Activated T-cell treated with anti-CD3 and anti-CD28 coated beads for 1 hour (primary cell): Measurements from ENCODE around the gene CACNB4.
"Not testable (repeated sequence)": the region's sequence is repeated elsewhere in the genome, so short reads cannot be mapped to it uniquely, and the experiment has no call there.

Experiments used
- DNase-seq: peaks from one replicate; pipeline ENCODE4 v3.0.0-alpha.2; 2020; ENCODE audit warnings: low read depth

CACNB4 gene

DNA sequence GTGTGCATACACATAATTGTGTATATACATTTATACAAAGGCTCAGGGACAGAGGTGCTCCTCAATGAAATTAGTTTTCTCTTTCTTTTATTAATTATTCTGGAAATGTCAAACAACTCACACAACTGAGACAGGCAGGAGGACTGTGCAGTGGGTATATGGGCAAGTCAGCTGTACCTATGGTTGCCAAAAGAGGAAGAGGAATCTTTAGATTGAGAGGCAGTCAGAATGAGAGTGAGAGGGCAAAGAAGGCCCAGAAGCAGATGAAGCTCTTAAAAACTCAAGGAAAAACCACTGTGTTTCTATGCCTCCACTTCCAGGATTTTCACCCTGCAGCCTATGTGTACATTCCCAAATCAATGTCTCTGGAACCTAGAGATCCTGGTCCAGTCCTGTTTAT is 79.1 kb downstream of the CACNB4 start:
- no peak for DNase-seq

DNA sequence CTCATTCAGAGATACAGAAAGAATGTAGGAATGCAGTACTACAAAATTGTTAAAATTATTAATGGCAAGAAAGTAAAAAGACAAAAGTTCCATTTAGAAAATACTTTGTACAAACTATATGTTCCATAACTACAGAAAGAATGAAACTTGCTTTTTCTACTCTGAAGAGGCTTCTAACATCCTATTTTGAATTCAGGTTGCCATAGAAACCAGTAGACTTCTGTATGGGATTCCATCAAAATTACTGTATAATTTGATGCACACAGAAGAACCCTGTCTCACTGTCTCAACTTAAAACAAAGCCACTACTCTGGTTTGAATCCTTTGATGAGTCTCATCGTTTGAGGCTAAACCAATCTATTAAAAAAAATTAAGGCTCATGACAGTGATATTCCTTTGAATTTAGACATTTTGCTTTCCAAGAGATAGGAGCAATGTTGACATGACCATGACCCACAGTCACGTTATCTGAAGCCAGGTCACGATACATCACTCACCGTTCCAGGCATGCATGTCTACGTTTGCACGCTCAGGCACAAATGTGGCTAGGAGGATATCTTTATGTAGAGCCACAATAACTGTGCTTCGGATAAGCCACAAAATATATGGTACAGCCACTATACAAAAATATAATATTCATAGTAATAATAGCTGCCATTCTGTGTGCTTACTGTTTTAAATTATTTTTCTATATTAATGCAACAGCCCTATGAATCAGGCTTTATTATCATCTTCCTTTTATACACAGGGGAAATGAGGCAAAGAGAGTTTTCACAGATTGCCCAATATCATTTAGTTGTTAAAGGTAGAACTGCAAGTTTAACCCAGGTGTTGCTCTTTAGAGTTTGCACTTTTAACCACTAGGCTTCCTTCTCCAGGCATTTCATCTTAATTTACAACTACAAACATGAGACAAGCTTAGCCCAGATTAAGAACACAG is 82.4 kb downstream of the CACNB4 start:
- no peak for DNase-seq

DNA sequence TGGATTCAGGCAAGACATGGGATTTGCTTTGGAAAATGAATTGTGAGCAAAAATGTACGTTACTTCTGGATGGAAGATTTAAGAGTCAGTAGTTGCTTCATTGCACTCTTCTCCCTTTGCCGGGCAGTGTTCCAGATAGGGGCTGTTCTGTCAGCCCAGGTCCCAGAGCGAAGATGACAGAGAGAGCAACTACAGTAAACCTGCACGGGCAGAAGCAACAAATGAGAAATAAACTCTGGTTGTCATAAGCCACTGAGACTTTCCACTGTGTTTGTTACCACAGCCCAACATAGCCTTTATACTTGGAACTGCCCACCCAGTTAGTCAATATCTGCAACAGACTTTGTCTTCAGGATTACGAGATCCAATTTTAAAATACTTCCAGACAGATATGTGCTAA is 83.3 kb downstream of the CACNB4 start:
- DNase-seq = no peak

DNA sequence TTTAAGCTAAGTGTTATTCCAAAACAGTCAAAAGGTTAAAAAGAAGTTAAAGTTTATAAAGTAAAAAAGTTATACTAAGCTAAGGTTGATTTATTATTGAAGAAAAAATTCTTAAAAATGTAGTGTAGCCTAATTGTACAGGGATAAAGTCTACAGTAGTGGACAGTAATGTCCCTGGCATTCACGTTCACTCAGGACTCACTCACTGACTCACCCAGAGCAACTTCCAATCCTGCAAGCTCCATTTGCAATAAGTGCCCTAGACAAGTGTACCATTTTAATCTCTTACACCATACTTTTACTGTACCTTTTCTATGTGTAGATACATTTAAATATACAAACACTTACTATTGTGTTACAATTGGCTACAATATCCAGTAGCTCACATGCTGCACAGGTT is 86.1 kb downstream of the CACNB4 start:
- DNase-seq = no peak

DNA sequence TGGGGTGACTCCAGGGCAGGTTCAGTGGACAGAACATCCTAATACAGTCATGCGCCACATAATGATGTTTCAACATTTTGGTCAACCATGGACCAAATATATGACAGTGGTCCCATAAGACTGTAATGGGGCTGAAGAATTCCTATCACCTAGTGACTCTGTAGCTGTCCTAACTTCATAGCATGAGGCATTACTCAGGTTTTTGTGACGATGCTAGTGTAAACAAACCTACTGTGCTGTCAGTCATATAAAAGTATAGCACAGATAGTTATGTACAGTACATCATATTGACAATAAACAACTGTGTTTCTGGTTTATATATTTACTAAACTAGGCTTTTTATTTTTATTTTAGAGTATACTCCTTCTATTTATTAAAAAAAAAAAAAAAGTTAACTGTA is 87.1 kb downstream of the CACNB4 start:
- DNase-seq = no peak

DNA sequence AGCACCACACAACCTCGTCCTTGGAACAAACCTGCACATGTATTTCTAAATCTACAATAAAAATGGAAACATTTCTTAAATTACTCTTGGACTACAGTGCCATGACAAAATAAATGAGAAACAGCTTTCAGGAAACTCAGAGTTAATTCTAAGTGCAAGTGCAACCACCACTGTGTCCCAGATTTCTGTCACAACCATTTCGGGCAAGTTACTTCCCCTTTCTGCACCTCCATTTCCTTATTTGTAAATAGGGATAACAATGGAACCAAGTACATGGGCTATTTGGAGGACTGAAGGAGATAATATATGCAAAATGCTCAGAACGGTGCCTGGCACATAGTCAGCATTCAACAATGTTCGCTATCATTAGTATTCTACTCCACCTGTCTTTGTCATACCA is 93.2 kb downstream of the CACNB4 start:
- DNase-seq = no peak

DNA sequence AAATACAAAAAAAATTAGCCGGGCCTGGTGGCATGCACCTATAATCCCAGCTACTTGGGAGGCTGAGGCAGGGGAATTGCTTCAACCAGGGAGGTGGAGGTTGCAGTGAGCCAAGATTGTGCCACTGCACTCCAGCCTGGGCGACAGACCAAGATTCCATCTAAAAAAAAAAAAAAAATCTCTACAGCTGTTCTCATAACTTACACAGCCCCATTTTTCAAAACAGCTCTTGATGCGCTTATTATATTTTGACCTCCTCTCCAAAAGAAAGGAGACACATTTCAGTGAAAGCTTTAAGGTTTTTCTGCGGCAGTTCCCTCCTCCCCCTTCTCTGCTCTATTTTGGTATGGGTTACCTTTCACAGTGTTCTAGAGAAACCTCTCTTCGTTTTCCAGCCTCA is 95.6 kb downstream of the CACNB4 start:
- not testable (repeated sequence) for DNase-seq

DNA sequence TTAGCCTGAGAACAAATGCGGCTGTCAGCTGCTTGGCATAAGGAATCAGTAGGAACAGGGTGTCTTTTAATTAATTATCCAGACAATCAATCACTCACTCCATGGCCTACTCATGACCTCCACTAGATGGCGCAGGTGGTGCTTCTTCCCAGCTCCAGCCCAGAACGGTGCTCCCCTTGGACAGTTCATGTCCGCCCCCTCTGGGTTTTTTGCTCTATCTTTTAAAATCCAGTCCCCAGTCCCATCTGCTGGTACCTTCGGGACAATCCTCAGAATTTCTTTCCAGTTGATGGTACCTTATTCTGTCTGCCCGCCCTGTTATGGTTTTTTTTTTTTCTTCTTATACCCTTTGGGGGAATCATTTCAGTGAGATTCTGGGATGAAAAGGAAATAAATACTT is 99.8 kb downstream of the CACNB4 start:
- DNase-seq = peak; percentile 5

DNA sequence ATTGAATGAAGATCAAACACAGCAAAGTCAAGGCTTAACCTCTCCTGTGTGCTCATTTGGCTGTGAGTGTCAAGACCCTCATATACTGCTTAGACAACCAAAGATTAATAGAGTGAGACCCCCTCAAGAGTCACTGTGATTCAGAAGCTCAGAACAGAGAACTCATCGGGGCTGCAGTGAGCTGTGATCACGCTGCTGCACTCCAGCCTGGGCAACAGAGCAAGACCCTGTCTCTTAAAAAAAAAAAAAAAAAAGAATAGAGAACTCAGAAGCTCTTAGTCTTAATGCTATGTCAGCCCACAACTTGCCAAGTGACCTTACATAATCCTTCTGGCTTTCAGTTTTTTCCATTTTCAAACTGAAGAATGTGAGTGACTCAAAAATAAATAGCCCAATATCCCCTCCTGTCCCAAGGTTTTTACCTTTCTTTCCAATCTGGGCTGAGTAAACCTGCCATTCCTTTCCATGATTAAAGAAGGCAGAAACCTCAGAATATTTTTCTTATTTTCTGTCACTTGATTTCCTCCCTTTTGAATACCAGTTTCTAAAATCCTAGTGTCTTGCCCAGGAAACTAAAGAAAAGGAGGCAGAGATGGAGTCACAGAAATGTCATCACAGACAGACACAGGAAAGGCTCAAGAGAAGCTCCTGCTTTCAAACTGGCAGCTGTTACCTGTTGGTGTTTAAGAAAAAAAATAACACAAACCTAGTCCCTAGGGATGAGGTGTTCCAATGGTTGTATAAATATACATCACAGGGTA is 102.4 kb downstream of the CACNB4 start:
- DNase-seq = no peak

DNA sequence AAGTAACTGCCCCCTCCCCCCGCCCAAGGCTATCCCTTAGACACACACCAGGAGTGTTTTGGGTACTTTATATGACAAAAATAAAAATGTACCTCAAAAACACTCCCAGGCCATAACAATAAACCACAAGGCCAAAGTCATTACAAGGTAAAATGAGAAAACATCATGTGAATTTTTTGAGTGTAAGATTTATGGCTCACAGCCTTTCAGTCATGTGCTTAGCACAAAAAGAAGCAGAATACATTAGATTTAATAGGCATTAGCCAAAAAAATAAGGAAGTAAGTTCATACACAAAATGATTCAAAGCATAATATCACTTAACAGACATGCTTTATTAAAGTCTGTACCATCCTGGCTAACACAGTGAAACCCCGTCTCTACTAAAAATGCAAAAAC is 103.7 kb downstream of the CACNB4 start:
- no peak for DNase-seq

DNA sequence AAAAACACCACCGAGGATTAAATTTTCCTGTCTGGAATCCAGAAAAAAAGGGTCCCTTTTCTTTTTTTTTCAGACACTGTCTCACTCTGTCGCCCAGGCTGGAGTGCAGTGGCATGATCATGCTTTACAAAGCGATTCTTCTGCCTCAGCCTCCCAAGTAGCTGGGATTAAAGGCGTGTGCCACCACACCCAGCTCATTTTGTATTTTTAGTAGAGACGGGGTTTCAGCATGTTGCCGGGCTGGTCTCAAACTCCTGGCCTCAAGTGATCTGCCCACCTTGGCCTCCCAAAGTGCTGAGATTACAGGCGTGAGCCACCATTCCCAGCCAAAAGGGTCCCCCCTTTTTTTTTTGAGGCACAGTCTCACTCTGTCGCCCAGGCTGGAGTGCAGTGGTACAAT is 104.7 kb downstream of the CACNB4 start:
- DNase-seq = not testable (repeated sequence)

DNA sequence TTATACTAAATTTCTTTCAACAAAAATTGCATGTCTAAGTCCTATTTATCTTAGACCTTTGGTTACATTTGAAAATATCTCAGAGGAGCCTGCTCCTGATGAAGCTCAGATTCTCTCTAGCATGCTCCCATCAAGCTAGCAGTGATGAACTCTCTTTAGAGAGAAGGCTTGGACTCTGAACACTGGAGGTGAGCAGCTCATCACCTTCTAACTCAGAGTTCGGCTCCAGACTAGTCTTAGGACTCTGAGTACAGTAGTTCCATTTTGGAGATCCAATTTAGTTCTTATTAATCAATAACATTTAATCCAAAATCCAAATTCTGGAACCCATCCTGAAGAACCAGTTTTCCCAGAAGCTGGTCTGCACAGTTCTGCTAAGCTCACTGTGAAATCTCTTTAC is 107.8 kb downstream of the CACNB4 start:
- no peak for DNase-seq

DNA sequence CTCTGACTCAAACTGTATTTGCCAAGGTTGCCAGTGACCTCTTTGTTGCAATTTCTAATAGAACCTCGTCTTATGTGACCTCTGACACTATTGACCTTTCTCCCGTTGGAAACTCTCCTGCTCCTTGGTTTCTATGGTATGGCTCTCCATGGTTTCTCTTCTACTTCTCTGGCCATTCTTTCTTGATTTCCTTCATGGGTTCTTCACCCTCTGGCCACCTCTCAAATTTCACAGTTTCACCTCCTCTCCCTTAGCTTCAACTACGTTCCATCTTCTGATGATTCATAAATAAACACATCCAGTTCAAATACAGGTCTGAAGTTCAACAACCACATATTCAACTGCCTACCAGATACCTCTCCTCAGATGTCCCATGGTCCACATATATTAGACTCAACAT is 109.5 kb downstream of the CACNB4 start:
- no peak for DNase-seq

DNA sequence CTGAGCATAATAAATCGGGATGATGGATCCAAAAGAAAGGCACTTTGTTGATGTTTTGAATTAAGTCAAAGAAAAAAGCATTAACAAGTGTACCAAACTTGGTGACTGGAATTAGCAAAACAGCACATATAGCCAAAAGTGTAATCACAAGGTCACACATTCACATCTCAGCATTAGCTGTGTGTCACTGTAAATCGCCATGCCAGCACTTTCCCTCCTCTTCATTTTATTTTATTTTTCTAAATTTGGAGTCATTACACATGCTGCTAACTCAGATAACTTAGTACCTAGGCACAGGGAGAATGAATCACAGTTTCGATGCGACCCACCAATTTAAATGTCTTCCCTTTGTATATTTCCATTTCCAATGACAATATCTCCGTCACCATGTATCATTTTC is 111.4 kb downstream of the CACNB4 start:
- no peak for DNase-seq

DNA sequence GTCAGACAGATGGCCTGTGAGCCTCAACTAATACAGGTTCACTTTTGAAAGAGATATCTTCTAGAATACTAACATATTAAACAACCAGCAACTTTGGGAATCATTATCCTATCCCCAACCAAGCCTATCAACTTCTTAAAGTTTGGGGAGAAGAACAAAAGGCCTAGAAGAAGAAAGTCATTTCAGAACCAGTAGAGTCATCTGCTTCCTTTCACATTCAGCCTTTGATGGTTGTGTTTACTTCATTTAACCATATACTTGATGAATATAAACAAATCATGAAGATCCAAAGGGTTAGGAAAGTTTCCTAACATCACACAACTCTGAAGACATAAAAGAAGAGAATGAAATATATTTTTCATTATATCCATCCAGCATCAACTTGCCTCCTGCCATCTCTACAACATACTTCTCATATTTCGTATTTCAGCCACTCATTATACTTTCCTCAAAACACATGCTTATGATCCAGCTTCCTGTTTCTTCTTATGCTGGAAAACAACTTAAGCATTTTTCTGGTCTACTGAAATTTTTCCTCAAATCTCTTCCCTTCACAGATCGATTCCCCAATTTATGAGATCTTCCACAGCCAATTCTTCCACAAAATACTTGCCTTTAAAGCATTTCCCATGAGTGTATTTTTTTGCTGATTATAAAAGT is 114.3 kb downstream of the CACNB4 start:
- DNase-seq = no peak

DNA sequence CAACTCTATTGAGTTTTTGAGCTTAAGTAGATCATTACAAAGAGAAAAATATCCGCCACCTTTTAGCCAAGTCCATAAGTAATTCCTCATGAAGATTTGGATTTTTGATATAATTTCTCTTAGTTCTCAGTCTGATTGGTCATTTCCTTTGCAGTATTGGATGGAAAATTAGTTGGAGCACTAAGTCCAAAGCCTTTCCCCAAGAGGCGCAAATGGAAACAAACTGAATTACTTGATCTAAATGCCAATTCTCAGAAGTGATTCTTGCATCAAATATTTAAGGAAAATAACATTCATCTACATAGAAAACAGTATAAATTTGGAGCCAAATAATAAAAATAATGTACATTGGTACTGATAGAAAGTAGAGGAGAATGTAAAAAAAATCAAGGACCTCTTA is 115.6 kb downstream of the CACNB4 start:
- DNase-seq = no peak

DNA sequence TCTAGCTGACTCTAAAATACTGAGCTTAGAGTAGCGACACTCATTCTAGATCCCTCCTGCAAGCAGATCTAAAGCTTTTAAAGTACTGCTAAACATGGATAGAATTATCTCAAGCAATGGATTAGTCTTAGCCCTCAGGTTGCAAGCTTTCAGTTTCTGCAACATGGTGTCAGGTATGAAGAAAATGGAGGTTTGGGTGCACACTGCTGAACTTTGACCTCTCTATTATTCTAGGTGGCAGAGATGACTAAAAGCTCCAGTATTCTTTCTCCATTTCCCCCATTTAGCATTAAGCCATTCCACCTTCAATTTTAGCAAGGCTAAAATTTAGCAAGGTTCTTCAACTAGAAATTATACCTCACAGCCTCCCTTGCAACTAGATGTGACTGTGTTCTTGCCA is 117.0 kb downstream of the CACNB4 start:
- no peak for DNase-seq

DNA sequence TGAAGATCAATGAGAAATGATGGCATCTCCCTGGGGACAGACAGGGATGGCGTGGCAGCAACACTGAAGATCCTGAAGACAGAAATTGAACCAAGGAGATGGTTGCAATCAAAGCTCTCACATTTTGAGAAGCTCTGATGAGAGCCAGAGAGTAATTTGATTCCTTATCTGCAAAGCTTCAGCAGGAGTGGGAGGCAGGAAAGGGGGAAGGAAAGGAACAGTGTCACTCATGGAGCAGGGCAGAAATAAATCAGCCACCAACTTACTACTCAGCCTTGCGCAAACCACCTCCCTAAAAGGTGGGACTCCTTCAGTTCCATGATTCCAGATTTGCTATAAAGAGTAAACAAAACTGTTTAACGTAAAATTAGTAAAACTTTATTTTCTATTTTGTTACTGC is 119.2 kb downstream of the CACNB4 start:
- DNase-seq = no peak

DNA sequence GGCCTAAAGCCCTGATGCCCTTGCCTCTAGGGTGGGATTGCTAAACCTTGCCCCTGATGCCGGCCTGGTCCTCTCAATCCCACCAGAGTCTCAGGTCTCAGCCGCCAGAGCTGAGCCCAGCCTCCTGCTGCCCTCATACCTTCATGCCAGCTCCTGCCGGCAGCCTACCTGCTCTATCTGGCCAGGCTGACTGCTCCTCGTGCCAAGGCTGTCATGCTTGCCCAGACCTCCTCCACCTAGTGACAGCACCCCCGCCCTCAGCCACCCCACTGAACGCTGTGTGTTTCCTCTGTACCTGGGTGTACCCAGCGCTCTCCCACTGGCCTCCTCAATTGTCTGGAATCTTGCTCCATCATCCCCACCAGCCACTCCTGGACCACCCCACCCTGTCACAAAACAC is 120.1 kb downstream of the CACNB4 start:
- no peak for DNase-seq

DNA sequence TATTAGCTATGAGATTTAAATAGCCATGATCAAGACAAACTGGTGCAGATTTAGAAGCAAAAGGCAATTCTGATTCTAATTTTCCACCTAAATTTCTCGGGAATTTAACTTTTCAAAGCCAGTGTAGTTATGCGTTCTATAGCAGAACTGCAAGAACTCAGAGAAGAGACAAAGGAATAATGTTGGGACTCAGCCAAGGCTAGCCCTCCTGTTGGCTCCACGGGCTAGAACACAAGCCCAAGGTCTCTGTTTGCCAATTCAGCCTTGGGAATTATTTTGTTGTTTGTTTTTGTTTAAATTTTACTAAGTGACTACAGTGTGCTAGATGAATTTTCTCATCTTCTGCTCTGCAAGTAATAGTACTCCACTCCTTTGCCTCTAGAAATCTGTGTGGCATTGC is 121.2 kb downstream of the CACNB4 start:
- DNase-seq = no peak

DNA sequence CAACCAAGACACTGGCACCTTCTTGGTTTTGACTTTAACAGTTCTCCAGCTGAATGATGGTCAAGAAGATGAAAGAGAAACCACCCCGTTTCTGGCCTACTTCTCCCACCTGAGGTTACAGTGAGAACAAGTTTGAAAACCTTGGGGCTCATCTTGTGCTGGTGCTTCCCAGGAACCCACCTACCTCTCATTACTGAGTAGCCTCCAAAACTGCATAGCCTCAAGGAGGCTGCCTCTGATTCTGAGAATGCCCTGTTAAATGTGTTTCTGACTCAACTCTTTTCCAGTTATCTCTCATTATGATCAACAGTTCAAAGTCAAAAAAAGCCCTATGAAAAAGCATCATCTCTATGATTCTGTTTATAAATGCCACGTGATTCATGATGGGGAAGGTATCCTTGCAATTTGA is 121.9 kb downstream of the CACNB4 start:
- no peak for DNase-seq

DNA sequence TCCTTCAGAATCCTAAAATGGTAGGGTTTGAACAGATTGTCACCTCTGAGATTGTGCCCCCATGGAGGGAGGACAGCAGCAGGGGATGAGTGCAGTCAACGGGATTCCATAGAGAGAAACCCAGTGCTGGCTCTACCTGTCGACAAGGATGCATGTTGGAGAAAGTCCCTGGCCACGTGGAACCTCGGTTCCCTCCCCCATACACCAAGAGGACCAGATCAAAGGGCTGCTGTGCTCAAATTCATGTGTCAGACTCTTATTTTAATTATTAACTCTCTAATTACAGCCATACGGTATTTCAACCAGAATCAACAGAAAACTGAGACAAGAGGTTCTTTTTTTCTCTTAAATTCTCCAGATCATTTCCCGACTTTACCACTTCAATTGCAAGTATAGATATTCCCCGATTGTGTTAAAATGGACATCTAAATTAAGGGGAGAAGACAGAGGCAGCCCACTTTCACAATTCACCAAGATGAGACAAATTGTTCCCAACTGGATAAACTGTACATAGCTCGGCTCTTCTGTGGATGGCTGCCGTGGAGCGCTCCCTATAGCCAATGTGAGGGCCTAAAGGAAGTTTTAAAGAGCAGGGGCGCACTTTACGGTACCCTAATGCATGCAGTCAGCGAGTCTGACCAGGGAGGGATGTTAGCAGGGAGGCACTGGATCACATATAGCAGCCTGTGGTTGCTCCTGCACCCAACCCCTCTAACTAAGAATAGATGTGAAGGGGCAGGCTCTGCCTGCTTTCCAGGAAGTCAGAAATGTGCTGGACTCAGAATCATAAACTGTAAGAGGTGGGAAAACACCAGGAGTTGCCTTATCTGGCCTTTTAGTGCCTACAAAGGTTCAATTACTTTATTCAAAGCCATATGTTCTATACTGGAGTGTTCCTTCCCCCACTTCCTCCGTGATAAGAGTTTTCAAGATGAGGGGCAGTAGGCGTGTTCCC is 123.1 kb downstream of the CACNB4 start:
- no peak for DNase-seq
